Neural cell (in vitro differentiated cells): ENCODE results near the gene PANK1.

ENCODE experiments used
- EP300 ChIP-seq: fragments of 450-650 bp; conservative IDR thresholded peaks from 2 replicates; pipeline ENCODE4 v1.6.1; 2014; ENCODE audit warnings: antibody characterized with exemption, mild to moderate bottlenecking, moderate library complexity; ENCODE audit not compliant: poor library complexity, severe bottlenecking
- TF ChIP-seq, protein P1 (sequence below): fragments of 450-650 bp; IDR thresholded peaks from 2 replicates; pipeline ENCODE4 v1.5.1; 2014; ENCODE audit warnings: antibody characterized with exemption, mild to moderate bottlenecking, moderate library complexity; ENCODE audit not compliant: poor library complexity, severe bottlenecking
- TF ChIP-seq, protein P2 (sequence below): IDR thresholded peaks from 2 replicates; pipeline ENCODE4 v1.6.1; 2012; ENCODE audit warnings: borderline replicate concordance

DNA sequence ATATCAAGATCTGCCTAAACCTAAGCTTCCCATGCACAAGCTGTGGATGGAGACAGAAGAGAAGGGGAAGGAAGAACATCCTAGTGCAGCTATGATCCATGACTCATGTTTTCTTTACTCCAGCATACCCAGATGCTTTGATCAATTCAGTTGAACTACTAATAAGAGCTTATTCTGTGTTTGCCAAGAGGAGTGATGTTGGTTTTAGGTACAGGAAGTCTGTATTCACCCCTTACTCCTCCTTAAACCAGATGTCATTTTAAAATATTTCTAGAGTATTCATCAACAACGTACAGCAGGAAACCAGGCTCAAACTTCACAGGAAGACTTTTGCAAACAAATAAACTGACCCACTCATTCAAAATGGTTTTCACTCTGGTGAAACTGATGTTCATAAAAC is 29.2 kb downstream of the PANK1 start:
- TF ChIP-seq, protein P1, sequence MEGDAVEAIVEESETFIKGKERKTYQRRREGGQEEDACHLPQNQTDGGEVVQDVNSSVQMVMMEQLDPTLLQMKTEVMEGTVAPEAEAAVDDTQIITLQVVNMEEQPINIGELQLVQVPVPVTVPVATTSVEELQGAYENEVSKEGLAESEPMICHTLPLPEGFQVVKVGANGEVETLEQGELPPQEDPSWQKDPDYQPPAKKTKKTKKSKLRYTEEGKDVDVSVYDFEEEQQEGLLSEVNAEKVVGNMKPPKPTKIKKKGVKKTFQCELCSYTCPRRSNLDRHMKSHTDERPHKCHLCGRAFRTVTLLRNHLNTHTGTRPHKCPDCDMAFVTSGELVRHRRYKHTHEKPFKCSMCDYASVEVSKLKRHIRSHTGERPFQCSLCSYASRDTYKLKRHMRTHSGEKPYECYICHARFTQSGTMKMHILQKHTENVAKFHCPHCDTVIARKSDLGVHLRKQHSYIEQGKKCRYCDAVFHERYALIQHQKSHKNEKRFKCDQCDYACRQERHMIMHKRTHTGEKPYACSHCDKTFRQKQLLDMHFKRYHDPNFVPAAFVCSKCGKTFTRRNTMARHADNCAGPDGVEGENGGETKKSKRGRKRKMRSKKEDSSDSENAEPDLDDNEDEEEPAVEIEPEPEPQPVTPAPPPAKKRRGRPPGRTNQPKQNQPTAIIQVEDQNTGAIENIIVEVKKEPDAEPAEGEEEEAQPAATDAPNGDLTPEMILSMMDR: no peak
- no peak for TF ChIP-seq EP300
- TF ChIP-seq, protein P2, sequence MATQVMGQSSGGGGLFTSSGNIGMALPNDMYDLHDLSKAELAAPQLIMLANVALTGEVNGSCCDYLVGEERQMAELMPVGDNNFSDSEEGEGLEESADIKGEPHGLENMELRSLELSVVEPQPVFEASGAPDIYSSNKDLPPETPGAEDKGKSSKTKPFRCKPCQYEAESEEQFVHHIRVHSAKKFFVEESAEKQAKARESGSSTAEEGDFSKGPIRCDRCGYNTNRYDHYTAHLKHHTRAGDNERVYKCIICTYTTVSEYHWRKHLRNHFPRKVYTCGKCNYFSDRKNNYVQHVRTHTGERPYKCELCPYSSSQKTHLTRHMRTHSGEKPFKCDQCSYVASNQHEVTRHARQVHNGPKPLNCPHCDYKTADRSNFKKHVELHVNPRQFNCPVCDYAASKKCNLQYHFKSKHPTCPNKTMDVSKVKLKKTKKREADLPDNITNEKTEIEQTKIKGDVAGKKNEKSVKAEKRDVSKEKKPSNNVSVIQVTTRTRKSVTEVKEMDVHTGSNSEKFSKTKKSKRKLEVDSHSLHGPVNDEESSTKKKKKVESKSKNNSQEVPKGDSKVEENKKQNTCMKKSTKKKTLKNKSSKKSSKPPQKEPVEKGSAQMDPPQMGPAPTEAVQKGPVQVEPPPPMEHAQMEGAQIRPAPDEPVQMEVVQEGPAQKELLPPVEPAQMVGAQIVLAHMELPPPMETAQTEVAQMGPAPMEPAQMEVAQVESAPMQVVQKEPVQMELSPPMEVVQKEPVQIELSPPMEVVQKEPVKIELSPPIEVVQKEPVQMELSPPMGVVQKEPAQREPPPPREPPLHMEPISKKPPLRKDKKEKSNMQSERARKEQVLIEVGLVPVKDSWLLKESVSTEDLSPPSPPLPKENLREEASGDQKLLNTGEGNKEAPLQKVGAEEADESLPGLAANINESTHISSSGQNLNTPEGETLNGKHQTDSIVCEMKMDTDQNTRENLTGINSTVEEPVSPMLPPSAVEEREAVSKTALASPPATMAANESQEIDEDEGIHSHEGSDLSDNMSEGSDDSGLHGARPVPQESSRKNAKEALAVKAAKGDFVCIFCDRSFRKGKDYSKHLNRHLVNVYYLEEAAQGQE: no peak
